Right kidney (tissue), 9 donors: ENCODE results near the gene CCIN.
"Not testable (repeated sequence)": the region's sequence is repeated elsewhere in the genome, so short reads cannot be mapped to it uniquely, and the experiment has no call there.

Experiments used
- DNase-seq: peaks from one replicate; pipeline ENCODE4 v3.0.0-alpha.2; 2016
- long read RNA-seq, 8 donors: transcript quantifications; one replicate each; lab custom pipeline, GENCODE V29; 2026

CCIN gene
- long read RNA-seq, donor 1 = 0 reads
- long read RNA-seq, donor 2 = 0 reads
- long read RNA-seq, donor 3 = 0 reads
- long read RNA-seq, donor 4 = 0 reads
- long read RNA-seq, donor 5 = 0 reads
- long read RNA-seq, donor 6 = 0 reads
- long read RNA-seq, donor 7, partial matches to known transcripts = 0 of 1 reads
- long read RNA-seq, donor 7, other reads (novel, unspliced or antisense) = 0 of 1 reads
- long read RNA-seq, donor 8 = 0 reads

DNA sequence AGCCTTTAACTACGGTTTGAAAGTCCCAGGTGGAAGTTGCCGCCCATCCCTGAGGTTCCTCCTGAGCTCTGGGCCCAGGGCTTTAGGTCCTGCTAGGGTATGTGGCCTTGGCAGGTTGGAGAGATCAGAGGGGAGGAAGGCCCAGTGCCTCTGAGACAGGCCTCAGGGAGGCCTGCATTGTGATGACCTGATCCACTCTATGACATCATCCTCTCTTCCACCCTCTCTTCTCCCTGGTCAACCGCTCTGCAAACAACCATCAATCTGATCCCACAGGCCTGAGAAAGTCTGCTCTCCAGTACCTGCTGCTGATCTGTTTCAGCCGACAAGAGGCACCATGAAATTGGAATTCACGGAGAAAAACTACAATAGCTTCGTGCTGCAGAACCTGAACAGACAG lies at the start of gene CCIN:
Gene CCIN, plus strand, starts transcription at position 223 of the 400 bp plus-strand sequence. Its CDS starts 115 bp downstream, at position 338.
- no peak for DNase-seq

DNA sequence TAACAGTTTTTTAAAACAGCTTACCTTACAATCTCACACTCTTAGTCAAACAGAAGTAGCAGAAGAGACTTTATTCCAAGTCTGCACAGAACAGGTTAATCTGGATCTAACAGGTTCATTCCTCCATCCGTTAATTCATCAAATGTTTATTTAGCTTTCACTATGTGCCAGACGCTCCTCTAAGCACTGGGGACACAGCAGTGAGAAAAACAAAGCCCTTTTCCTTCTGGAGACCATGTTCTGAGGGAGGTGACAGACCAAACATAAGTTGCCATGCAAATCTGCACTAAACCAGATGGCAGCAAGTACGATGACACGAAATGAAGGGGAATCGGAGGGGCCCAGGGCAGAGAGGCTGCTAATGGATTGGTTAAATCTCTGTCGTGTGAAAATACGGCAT lies 49.7 kb upstream of the CCIN start:
- no peak for DNase-seq

DNA sequence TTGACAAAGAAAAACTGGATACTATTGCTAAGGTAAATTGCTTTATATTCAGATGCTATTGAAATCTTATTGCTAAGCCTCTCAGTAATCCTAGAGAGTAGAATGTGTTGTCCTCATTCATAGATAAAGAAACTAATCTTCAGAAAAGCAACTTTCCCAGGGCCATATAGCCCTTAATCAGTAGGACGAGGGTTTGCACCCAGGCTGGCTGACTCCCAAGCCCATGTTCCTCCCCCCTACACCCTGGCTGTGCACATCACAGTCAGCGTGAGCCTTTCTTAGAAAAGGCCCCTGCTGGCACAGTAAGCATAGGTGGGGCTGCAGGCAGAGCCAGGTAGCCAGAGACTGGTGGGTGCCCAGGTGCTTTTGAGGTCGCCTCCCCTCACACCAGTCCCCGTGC lies 48.5 kb upstream of the CCIN start:
- DNase-seq = no peak

DNA sequence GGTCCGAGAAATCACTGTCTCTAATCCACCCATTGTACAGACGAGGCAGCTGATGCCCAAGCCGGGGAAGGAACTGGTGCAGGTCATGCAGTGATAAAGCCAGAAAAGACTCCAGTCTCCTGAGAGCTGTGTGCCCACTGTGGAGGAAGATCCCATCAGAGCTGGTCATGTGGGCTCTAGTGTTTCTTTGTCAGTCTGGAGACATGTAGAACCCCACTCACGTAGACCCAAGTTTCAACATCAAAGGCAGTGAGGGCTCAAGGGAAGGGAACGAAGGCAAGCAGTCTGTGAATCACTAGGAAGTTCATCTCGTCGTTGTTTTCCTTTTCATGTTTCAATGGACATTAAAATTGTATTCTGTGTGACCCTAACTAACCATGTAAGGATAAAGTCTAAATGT lies 47.2 kb upstream of the CCIN start:
- DNase-seq = no peak

DNA sequence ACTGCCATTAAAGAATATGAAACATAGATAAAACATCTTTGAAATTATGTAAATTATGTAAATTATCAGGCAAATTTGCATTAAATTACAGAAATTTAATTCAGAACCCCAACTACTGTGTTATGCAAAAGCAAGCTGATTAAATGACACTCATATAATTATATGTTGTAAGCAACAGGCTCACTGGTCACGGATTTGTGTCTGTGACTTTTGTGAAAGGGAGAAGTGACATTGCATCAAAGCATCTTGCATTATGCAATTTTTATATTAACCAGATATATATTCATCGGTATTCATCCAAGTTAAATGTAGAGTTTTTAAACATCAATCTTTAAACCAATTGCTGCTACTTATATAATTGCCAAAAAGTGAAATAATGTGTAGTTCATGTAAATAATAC lies 45.7 kb upstream of the CCIN start:
- no peak for DNase-seq

GRCh38 chr9:36125062-36125855 lies 43.9 kb upstream of the CCIN start:
- no peak for DNase-seq

DNA sequence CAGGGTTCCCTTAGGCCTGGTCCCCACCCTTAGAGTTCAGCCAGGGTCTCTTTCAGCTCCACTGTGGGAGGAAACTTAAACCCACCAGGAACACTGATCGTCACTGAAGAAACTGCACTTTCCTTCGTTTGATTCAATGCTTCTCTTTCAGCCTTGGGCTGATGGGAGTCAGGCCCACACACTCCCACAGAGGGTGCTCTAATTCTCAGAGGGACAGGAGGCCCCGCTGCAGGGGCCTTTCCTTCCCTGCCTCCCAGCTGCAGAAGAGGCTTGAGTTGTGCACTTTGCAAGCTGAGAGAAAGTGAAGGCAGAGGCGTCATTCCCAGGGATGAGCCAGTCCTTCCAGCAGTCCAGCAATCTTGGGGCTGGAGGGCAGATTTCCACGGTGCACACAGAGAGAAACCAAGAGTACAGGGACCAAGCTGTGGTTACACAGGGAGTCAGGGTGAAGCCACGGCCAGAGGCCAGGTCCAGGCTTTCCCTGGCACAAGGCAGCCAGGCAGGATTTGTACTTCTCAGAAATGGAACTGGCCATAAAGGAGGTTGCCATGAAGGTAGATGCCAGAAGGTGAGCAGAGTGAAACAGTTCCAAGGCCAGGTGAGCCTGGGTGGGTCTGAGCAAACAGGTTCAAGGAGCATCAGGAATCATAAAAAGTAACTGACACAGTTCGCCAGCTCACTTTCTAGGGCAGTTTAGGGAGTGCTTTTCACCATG lies 43.0 kb upstream of the CCIN start:
- DNase-seq = no peak

DNA sequence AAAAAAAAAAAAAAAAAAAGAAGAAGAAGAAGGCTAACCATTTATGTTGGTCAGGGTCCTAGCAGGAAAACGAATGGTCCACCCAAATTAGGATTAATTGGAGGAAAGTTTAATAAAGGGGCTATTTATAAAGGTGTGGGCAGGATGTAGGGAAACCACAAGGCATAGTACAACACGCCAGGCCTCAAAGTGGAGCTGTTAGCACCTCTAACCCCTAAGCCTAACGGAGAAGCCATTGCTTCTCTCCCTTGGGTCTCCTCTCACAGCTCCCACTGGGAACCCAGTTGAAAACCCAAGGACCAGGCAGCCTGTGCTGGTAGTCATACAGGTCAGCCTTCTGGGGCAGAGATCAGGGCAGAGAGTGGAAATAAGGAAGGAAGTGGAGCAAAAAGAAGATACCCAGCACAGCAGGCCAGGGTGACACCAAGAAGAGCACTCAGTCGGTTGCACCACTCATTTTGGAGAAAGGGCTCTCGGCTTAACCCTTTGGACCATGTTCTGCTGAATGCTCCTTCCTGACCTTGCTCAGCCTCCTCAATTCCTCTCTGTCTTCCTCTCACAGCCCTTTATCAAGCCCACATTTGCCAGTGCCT lies 41.4 kb upstream of the CCIN start:
- no peak for DNase-seq

DNA sequence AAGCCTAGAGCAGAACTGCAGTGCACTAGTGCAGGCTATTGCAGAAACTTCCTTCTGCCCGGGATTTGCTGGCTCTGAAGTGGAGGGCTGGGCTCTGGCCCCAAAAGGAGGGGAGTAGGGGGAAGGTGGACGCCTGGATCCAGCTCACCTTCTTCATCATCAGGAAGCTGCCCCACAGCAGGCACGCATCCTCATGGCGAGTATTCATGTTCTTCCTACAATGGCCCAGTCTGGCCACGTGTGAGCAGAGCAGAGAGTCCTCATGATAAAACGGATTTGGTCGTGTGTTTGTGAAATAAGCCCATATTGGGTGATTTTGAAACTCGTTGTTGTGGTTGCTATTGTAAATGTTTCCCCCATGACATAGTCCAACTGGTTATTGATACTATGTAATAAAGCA lies 40.8 kb upstream of the CCIN start:
- no peak for DNase-seq

DNA sequence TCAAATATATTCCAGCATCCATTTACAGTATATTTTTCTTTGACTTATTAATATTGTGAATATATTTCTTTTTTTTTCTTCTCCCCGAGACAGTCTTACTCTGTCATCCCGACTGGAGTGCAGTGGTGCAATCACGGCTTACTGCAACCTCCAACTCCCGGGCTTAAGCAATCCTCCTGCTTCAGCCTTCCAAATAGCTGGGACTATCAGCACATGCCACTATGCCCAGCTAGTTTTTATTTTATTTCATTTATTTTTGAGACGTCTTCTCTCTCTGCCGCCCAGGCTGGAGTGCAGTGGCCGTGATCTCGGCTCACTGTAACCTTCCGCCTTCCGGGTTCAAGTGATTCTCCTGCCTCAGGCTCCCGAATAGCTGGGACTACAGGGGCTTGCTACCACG lies 40.0 kb upstream of the CCIN start:
- DNase-seq = no peak

- not testable (repeated sequence) for DNase-seq
Measured at GRCh38 chr9:36131666-36132065, 37.5 kb upstream of the CCIN start.

DNA sequence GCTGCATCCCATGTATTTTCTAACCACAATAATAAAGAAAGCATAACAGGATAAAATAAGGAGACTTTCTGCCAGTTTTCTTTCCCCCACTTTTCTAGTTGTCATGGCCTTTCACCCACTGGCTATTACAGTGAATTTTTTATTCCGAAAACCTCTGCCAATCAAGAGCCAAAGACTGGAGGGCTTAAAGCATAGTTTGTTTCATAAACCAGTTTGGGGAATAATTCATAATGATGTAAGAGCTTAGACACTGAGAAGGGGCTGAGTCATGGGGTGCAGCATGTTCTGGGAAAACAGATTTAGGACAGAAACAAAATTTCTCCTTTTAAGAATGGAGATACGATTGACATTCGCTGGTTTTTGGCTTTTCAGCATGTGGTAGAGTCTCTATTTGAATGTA lies 37.1 kb upstream of the CCIN start:
- DNase-seq = no peak

DNA sequence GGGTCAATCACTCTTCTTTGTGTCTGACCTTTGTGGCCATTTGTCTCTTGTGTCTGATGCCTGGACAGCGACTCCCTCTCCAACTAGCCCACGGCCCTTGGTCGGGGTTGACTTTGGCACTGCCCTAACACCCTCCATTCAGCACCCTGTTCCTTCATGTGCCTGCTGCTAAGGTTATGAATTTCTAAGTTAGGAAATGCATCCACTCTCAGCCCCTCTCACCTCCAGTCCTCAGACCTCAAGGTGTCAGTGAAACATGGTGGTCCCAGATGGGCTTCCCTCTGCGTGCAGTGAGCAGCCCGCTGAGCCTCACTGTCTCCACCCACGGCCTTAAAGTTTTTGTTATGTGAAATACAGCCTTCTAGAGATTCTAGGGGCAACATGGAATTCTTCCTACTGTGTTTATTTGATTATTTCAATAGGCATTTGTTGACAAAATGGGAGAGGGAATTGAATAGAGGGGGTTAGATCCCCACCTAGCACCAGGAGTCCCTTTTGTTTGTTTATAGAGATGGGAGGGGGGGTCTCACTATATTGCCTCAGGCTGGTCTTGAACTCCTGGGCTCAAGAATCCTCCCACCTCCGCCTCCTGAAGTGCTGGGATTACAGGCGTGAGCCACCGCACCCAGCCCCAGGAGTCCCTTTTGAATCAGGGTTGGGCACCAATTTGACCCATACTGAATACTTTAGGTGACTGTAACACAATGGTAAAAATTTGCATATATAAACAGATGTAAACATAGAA lies 34.3 kb upstream of the CCIN start:
- DNase-seq = no peak

DNA sequence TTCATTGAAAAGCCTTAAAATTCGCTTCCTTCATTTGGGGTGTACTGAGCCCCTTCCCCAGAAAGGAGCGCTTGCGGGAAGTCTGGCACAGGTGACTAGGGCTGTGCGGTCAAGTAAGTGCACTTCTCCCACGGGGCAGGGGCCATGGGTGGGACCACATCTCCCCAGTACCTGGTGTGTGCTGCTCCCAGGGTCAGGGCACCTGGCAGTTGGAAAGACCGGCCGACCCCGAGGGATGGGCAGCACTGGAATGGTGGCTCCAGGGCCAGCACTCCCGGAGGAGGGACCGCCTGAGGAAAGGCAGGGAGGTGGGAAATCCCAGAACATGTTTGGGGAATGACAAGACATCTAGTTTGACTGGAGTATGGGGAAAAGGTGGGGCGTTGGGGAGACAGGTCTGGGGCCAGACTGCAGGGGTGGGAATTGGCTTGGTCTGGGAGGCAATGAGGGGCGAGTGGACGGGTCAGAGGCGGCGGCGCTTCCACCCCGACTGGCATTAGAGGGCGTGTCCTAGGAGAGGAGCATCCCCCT lies 33.4 kb upstream of the CCIN start:
- no peak for DNase-seq

GRCh38 chr9:36136272-36136893 lies 32.8 kb upstream of the CCIN start, which contains the start of gene GLIPR2:
Gene GLIPR2, plus strand, starts transcription at chr9:36136733. Its CDS starts 46 bp downstream, at chr9:36136779.
- DNase-seq = peak; percentile 87

DNA sequence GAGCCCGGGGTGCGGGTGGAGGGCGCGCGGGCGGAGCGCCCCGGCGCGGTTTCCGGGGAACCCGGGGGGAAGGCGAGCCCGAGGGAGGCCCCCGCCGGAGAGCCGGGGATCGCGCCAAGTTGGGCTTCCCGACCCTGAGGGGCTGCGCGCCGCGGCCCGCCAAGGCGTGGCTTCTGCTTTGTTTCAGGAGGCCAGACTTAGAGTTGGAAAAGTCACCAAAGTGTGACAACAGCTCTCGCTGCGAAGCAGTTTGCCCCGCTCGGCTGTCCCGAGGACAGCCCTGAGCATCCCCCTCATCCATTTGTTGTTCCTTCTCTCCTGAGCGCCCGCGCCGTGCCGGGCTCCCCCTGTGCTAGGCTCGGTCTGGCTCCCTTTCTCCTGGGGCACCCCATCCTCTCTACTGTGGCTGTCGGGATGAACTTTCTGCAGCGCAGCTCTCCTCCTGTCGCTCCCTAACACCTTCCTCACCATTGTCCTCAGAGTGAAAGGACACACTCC lies 32.2 kb upstream of the CCIN start:
- DNase-seq = peak; percentile 84

DNA sequence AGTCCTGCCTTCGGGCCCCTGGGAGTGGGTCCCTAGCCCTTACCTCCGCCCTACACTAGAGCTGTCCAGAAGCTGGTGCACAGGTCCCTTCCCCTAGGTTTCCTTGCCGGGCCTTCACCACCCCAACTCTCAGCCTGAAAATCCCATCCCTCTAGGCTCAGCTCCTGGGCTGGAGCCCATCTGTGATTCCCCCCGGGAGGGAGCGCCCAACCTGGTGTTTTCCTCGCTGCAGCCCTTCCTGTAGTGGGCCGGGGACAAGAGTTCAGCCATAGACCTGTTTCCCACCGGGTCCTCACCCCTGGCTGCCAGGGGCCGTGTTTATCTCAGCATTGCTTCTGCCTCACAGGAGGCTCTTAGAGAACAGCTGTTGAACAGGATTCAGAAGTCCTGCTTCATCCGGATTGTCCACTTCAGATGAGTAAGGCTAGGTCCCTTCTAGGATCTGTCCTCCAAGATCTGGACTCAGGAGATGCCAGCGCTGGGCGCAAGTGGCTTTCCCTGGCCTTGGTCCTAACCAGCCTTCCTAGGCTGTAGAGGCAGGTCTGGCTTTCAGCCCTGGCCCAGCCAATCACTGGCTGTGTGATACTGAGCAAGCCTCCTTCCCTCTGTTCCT lies 31.7 kb upstream of the CCIN start:
- no peak for DNase-seq

DNA sequence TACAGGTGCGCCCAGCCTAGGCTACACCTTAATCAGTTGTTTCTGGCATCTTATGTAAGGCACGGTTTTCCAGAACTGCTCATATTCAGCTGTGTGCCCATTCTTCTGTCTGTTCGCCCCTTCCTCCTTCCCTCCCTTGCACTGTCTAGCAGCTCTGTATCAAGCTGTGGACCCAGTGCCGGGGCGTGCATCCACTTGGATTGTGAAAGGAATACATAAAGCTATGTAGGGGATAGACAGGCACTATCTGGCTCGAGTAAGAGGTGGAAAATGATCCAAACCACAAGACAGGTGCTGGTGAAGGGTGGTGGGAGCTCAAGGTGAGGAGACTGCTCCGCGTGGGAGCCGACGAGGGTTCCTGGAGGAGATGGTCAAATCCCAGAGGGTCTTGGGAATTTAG lies 30.7 kb upstream of the CCIN start:
- no peak for DNase-seq

- DNase-seq = no peak
Measured at GRCh38 chr9:36138901-36139300, 30.3 kb upstream of the CCIN start.
